SK-N-SH (cell line): Measurements from ENCODE around the gene HDAC11. TPM values are rescaled to one million over a fixed set of nuclear protein-coding genes. Genes with fewer than 3 reads are reported as not detected.
A peak's percentile ranks its signal among the peaks of the same experiment; 100 is the strongest.

ENCODE experiments used
- CTCF ChIA-PET: fragments of 300-600, 350-600 bp; formaldehyde crosslinking; extraction: SDS; loops from one replicate; lab custom pipeline; 2021; lab: Yijun Ruan, JAX
- POLR2A ChIA-PET: fragments of 350-600 bp; sonication (Branson Sonifier 250); formaldehyde crosslinking; extraction: SDS; loops from one replicate; lab custom pipeline; 2020; ENCODE audit warnings: antibody characterized with exemption, inconsistent platforms; lab: Yijun Ruan, JAX
- DNase-seq: peaks from one replicate; pipeline ENCODE4 v3.0.0; 2012
- H2AFZ ChIP-seq: fragments of 200-600 bp; sonication (generic); 2 replicates; pipeline ENCODE4 v1.8.1; 2016; ENCODE audit warnings: antibody characterized with exemption, mild to moderate bottlenecking, low read depth
- H3F3A ChIP-seq: fragments of 200-600 bp; sonication (generic); replicated peaks from 2 replicates; pipeline ENCODE3; 2016; ENCODE audit warnings: antibody characterized with exemption, mild to moderate bottlenecking; ENCODE audit not compliant: insufficient read depth
- H3K27ac ChIP-seq, 2 experiments: fragments of 200-500 bp in 1 of 2; fragments of 200-600 bp in 1 of 2; sonication (Bioruptor generic) in 1 of 2; sonication (generic), shearing (Covaris generic) in 1 of 2; 2 replicates each; pipeline versions ENCODE4 v1.5.1 to v1.6.1; 2014 to 2016; ENCODE audit warnings: low read depth in 2 of 2, inconsistent platforms in 1 of 2, low read length in 1 of 2, mild to moderate bottlenecking in 1 of 2, mixed read lengths in 1 of 2
- H3K27me3 ChIP-seq: fragments of 200-600 bp; sonication (generic), shearing (Covaris generic); 2 replicates; pipeline ENCODE4 v1.6.1; 2016; ENCODE audit warnings: mixed run types; ENCODE audit not compliant: insufficient read depth
- H3K36me3 ChIP-seq, 2 experiments: fragments of 200-500 bp in 1 of 2; fragments of 200-600 bp in 1 of 2; sonication (Bioruptor generic) in 1 of 2; sonication (generic) in 1 of 2; replicated peaks in 1 of 2; 2 replicates each; pipeline versions ENCODE3 to v1.5.1; 2014 to 2016; ENCODE audit warnings: low read length in 1 of 2, mild to moderate bottlenecking in 1 of 2; ENCODE audit not compliant: insufficient read depth in 2 of 2, control insufficient read depth in 1 of 2
- H3K4me1 ChIP-seq, 2 experiments: fragments of 200-500 bp in 1 of 2; fragments of 200-600 bp in 1 of 2; sonication (Bioruptor generic) in 1 of 2; sonication (generic), shearing (Covaris generic) in 1 of 2; 2 replicates each; pipeline versions ENCODE4 v1.5.1 to v1.6.1; 2014 to 2016; ENCODE audit warnings: low read depth in 1 of 2, low read length in 1 of 2, mixed run types in 1 of 2; ENCODE audit not compliant: insufficient read depth in 2 of 2, control insufficient read depth in 1 of 2
- H3K4me2 ChIP-seq: fragments of 200-600 bp; sonication (generic), shearing (Covaris generic); 2 replicates; pipeline ENCODE4 v1.6.1; 2017; ENCODE audit warnings: mixed run types
- H3K4me3 ChIP-seq, 2 experiments: fragments of 200-500 bp in 1 of 2; fragments of 200-600 bp in 1 of 2; sonication (Bioruptor generic) in 1 of 2; sonication (generic), shearing (Covaris generic) in 1 of 2; 2 replicates each; pipeline versions ENCODE4 v1.5.1 to v1.8.1; 2014 to 2016; ENCODE audit warnings: low read depth in 2 of 2, inconsistent platforms in 1 of 2, low read length in 1 of 2, mild to moderate bottlenecking in 1 of 2, mixed read lengths in 1 of 2, moderate library complexity in 1 of 2
- H3K79me2 ChIP-seq: fragments of 200-600 bp; sonication (generic); 2 replicates; pipeline ENCODE4 v1.8.1; 2017; ENCODE audit warnings: mild to moderate bottlenecking; ENCODE audit not compliant: insufficient read depth
- H3K9ac ChIP-seq: fragments of 200-600 bp; sonication (generic); 2 replicates; pipeline ENCODE4 v1.6.1; 2017; ENCODE audit warnings: mixed run types
- H3K9me2 ChIP-seq: fragments of 200-600 bp; sonication (generic); 2 replicates; pipeline ENCODE4 v1.6.1; 2017; ENCODE audit warnings: mixed run types
- H3K9me3 ChIP-seq: fragments of 200-600 bp; sonication (generic); 2 replicates; pipeline ENCODE4 v1.6.1; 2017; ENCODE audit warnings: mixed run types, mild to moderate bottlenecking, moderate library complexity
- H4K20me1 ChIP-seq: fragments of 200-600 bp; sonication (generic); 2 replicates; pipeline ENCODE4 v1.6.1; 2017; ENCODE audit warnings: mild to moderate bottlenecking, mixed run types; ENCODE audit not compliant: insufficient read depth
- ELF1 ChIP-seq: IDR thresholded peaks from 2 replicates; pipeline ENCODE4 v1.4.0; 2012
- EZH2phosphoT487 ChIP-seq: fragments of 200-600 bp; sonication (generic); IDR thresholded peaks from 2 replicates; pipeline ENCODE4 v1.6.1; 2017; ENCODE audit warnings: low read depth, mixed run types, mild to moderate bottlenecking, antibody characterized with exemption, moderate library complexity, borderline replicate concordance
- FOXJ3 ChIP-seq: sonication (generic); formaldehyde crosslinking; IDR thresholded peaks from 2 replicates; pipeline ENCODE4 v1.5.1; 2020; ENCODE audit warnings: mild to moderate bottlenecking, missing genetic modification reagents
- GABPA ChIP-seq: IDR thresholded peaks from 2 replicates; pipeline ENCODE4 v1.4.0; 2012; ENCODE audit warnings: low read depth, mild to moderate bottlenecking
- MXI1 ChIP-seq: IDR thresholded peaks from 2 replicates; pipeline ENCODE4 v1.6.1; 2012; ENCODE audit warnings: mild to moderate bottlenecking, low read depth, low read length, improper control_type of control experiment
- NRF1 ChIP-seq: IDR thresholded peaks from 2 replicates; pipeline ENCODE4 v1.6.1; 2012; ENCODE audit warnings: low read depth, mild to moderate bottlenecking, low read length
- RAD21 ChIP-seq: IDR thresholded peaks from 2 replicates; pipeline ENCODE4 v1.6.1; 2012; ENCODE audit warnings: mild to moderate bottlenecking, low read length
- RFX5 ChIP-seq: IDR thresholded peaks from 2 replicates; pipeline ENCODE4 v1.6.1; 2012; ENCODE audit warnings: mild to moderate bottlenecking, improper control_type of control experiment, low read length
- SMC3 ChIP-seq: IDR thresholded peaks from 2 replicates; pipeline ENCODE4 v1.6.1; 2012; ENCODE audit warnings: low read depth, low read length, improper control_type of control experiment
- TAF1 ChIP-seq: IDR thresholded peaks from 2 replicates; pipeline ENCODE4 v1.6.1; 2012; ENCODE audit warnings: low read depth, mild to moderate bottlenecking, low read length, moderate library complexity, borderline replicate concordance
- TCF12 ChIP-seq: IDR thresholded peaks from 2 replicates; pipeline ENCODE4 v1.4.0; 2012
- WGBS: methylation state at CpG from one replicate; pipeline ENCODE4 v1.1.6; 2017; ENCODE audit warnings: low lambda C conversion rate; 5-methylcytosine and 5-hydroxymethylcytosine counted together
- polyA plus RNA-seq, 3 experiments: library from polyadenylated mRNA; depleted of rRNA; stranded (reverse); fragments of >200 nt; gene quantifications; 2 replicates each; pipeline ENCODE4 v1.2.3, GENCODE V29; 2012
- TF ChIP-seq, protein P1 (sequence below): fragments of 200-600 bp; sonication (generic); IDR thresholded peaks from 2 replicates; pipeline ENCODE4 v1.6.1; 2017; ENCODE audit warnings: antibody characterized with exemption, mild to moderate bottlenecking, moderate library complexity
- TF ChIP-seq, protein P2 (sequence below): IDR thresholded peaks from 2 replicates; pipeline ENCODE4 v1.4.0; 2012; ENCODE audit warnings: low read depth, borderline replicate concordance
- TF ChIP-seq, protein P3 (sequence below): IDR thresholded peaks from 2 replicates; pipeline ENCODE4; 2012

The HDAC11 gene
- polyA plus RNA-seq, 1 of the 3 experiments (the other 2 are of a cell fraction), result 17.5 TPM

DNA sequence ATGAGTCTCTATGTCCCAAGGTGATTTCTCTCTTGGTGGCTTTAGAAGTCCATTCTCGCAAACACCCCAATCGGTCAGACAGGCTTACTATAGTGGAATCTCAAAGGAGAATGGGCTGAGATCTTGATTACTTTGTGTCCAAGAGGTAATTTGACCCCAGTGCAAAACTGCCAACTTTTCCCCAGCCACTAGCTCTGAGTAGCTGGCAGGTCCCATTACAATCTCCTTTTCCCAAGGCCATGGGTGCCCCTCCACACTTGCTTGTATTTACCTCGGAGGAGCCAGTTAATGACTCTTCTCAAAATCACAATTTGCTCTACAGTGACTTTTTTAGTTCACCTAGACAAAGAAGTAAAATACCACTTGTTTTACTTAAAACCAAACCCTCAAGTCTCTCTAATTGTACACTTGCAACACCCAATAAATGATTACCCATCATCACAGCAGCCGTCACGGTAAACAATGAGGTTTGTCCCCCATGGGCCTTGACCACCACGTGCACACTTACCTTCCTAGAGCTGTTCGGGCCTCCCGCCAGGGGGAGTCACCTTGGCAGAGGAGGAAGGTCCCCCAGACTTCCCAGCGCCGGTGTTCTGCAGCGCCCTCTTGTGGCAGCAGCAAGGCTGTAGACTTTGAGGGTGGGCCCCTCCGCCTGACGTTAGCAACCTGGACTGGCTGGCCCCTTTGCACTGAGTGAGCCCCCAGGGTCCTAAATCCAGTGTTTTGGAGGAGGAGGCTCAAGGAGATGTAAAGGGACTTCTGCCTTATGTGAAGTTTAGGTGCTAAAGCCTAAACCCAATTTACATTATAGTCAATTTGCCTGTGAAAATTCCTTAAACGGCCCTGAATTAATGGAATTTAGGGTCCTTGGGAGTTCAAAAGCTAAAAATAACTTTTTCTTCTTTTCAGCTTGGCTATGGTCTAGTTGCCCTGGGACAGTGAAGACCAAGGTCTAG lies 18.7 kb upstream of the HDAC11 start:
- TF ChIP-seq SMC3, result peak; percentile 17; the same call in 1 of the 2 replicates
- TF ChIP-seq RAD21, result peak; percentile 43
- TF ChIP-seq, protein P1, sequence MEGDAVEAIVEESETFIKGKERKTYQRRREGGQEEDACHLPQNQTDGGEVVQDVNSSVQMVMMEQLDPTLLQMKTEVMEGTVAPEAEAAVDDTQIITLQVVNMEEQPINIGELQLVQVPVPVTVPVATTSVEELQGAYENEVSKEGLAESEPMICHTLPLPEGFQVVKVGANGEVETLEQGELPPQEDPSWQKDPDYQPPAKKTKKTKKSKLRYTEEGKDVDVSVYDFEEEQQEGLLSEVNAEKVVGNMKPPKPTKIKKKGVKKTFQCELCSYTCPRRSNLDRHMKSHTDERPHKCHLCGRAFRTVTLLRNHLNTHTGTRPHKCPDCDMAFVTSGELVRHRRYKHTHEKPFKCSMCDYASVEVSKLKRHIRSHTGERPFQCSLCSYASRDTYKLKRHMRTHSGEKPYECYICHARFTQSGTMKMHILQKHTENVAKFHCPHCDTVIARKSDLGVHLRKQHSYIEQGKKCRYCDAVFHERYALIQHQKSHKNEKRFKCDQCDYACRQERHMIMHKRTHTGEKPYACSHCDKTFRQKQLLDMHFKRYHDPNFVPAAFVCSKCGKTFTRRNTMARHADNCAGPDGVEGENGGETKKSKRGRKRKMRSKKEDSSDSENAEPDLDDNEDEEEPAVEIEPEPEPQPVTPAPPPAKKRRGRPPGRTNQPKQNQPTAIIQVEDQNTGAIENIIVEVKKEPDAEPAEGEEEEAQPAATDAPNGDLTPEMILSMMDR, result peak; percentile 61
- TF ChIP-seq GABPA, result no peak
- TF ChIP-seq, all 33 proteins: peak for 3

DNA sequence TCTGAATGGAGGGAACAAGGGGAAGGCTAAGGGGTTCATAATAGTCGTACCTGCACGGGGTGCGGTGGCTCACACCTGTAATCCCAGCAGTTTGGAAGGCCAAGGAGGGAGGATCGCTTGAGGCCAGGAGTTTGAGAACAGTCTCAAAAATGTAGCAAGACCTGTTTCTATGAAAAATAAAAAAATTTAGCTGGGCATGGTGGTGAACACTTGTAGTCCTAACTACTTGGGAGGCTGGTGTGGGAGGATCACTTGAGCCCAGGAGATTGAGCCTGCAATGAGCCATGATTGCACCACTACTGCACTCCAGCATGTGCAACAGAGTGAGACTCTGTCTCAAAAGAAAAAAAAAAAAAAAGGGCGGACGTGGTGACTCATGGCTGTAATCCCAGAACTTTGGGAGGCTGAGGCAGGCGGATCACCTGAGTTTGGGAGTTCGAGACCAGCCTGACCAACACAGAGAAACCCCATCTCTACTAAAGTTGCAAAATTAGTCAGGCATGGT lies 17.9 kb upstream of the HDAC11 start:
- no peak for DNase-seq
- H3K9ac ChIP-seq, result no peak overlapping the region
- H3K27ac ChIP-seq, result no peak overlapping the region
- no peaks in the 10 kb centered on the region for H3K9me3 ChIP-seq
- POLR2A ChIA-PET, result no interaction called here
- H3K4me1 ChIP-seq, result no peaks in the 10 kb centered on the region
- H3F3A ChIP-seq, result no peaks in the 10 kb centered on the region
- H2AFZ ChIP-seq, result no peak overlapping the region
- H3K4me2 ChIP-seq, result no peak overlapping the region
- H3K4me3 ChIP-seq, result no peak overlapping the region
- 75% methylated on average over 8 of the region's 8 CpGs for WGBS
- H3K9me2 ChIP-seq, result no peaks in the 10 kb centered on the region
- H3K27me3 ChIP-seq, result peaks cover 17% of the 10 kb centered on the region; the same call in 1 of the 2 replicates
- CTCF ChIA-PET, result interaction anchor here (0.6 to 5.2 kb wide), 13 partner anchors 9 to 369 kb away, joined by 3 to 47 read pairs (median 5); no protein-coding TSS in a partner anchor
- TF ChIP-seq, protein P2, sequence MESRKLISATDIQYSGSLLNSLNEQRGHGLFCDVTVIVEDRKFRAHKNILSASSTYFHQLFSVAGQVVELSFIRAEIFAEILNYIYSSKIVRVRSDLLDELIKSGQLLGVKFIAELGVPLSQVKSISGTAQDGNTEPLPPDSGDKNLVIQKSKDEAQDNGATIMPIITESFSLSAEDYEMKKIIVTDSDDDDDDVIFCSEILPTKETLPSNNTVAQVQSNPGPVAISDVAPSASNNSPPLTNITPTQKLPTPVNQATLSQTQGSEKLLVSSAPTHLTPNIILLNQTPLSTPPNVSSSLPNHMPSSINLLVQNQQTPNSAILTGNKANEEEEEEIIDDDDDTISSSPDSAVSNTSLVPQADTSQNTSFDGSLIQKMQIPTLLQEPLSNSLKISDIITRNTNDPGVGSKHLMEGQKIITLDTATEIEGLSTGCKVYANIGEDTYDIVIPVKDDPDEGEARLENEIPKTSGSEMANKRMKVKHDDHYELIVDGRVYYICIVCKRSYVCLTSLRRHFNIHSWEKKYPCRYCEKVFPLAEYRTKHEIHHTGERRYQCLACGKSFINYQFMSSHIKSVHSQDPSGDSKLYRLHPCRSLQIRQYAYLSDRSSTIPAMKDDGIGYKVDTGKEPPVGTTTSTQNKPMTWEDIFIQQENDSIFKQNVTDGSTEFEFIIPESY, result no peak
- no peak for TF ChIP-seq ELF1
- no peak for TF ChIP-seq GABPA
- no peak for TF ChIP-seq EZH2phosphoT487
- no peak for TF ChIP-seq TCF12
- no peak for TF ChIP-seq FOXJ3 (CRISPR knock-in tag)
- TF ChIP-seq, protein P3, sequence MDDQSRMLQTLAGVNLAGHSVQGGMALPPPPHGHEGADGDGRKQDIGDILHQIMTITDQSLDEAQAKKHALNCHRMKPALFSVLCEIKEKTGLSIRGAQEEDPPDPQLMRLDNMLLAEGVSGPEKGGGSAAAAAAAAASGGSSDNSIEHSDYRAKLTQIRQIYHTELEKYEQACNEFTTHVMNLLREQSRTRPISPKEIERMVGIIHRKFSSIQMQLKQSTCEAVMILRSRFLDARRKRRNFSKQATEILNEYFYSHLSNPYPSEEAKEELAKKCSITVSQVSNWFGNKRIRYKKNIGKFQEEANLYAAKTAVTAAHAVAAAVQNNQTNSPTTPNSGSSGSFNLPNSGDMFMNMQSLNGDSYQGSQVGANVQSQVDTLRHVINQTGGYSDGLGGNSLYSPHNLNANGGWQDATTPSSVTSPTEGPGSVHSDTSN, result no peak
- TF ChIP-seq NRF1, result no peak
- TF ChIP-seq TAF1, result no peak
- TF ChIP-seq RFX5, result no peak
- no peak for TF ChIP-seq MXI1
- TF ChIP-seq RAD21, result no peak
- TF ChIP-seq, all 33 proteins: peak for 0
- no peaks in the 10 kb centered on the region for H4K20me1 ChIP-seq
- H3K36me3 ChIP-seq, result no peaks in the 10 kb centered on the region
- no peaks in the 10 kb centered on the region for H3K79me2 ChIP-seq

More for the DNA sequence above, 18.7 kb upstream of the HDAC11 start:
- no peaks in the 10 kb centered on the region for H3K4me1 ChIP-seq
- H3K9ac ChIP-seq, result no peak overlapping the region
- H2AFZ ChIP-seq, result no peak overlapping the region
- no peak overlapping the region for H3K27ac ChIP-seq
- CTCF ChIA-PET, result interaction anchor here (0.8 to 5.2 kb wide), 15 partner anchors 9 to 370 kb away, joined by 3 to 47 read pairs (median 5); partner anchors contain the start of gene HDAC11
- peak overlapping the region in 1 of 2 experiments; percentile 46; a peak in 1 of 4 replicates for H3K4me3 ChIP-seq
- H3F3A ChIP-seq, result no peaks in the 10 kb centered on the region
- H3K9me2 ChIP-seq, result no peaks in the 10 kb centered on the region
- DNase-seq, result peak; percentile 72
- 89% methylated on average over 6 of the region's 14 CpGs for WGBS
- no peak overlapping the region for H3K4me2 ChIP-seq
- H3K9me3 ChIP-seq, result no peaks in the 10 kb centered on the region
- H3K27me3 ChIP-seq, result peaks cover 16% of the 10 kb centered on the region; the same call in 1 of the 2 replicates
- no peaks in the 10 kb centered on the region for H3K79me2 ChIP-seq
- no peaks in the 10 kb centered on the region for H4K20me1 ChIP-seq
- H3K36me3 ChIP-seq, result no peaks in the 10 kb centered on the region
- POLR2A ChIA-PET, result no interaction called here
